GM19468 (cell line): ENCODE results near the gene EMC1.
"Not testable (repeated sequence)": the region's sequence is repeated elsewhere in the genome, so short reads cannot be mapped to it uniquely, and the experiment has no call there.

Experiments used
- ATAC-seq: cut with Tn5 transposase; IDR thresholded peaks from one replicate; pipeline ENCODE4 v1.9.1; 2021; ENCODE audit warnings: mild to moderate bottlenecking, moderate library complexity, moderate number of reproducible peaks; ENCODE audit not compliant: unreplicated experiment; ENCODE audit errors: extremely low read depth

EMC1 gene

DNA sequence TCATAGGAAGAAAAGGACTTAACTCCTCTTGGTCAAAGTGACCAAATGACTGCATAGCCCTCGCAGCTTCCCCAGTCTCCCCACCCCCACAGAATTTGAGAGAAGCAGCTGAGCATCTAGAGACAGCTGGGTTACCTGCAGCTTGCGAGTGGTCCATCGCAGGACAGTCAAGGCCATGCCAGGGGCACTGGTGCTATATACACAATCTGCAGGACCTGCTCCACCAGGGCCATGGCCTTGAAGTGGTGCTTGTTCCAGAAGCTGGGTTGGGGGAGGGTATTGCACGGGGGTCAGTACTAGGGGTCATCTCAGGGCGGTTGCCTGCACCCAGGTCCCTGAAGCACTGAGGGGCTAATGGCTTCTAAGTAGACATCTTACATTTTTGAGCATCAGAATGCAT is 10.7 kb upstream of the EMC1 start:
- ATAC-seq = no peak

DNA sequence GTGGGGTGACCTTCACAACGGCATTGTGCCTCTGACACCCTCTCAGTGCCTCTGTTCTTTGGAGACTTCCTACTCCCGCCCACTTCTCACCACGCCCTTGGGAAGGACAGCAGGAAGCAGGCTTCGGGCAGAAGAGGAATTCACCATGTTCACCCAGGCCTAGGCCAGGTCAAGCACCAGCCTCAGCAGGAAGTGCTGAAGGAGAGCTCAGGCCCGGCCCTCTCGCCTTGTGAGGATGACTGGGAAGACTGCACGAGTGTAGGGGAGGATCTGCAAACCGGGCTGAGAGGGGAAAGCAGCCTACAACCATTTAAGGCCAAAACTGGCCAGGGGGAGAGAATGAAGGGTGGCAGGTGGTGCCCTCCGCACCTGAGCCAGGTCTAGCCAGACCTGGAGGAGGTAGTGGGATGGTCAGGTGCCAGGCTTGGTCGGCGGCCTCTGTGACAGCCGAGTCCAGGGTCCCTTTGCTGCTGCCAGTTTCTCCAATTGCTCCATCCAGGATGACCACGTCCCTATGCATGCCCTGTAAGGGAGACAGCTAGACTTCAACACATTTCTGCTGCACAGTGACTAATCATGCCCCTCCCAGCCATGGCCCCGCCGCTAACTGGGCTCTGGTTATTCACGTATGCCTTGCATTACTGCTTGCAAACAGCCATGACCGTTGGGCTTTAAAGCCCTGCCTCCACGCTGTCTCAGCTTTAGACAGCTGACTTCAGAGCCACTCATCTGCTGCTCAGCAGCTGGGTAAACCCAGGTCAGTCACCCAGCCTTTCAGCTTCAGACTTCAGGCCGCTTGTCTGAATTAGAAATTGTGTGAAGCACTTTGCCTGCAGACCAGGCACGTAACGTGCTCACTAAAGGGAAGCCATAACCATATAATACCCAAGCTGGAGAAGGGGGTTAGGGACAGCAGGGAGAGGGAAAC is 9.2 kb upstream of the EMC1 start:
- no peak for ATAC-seq

DNA sequence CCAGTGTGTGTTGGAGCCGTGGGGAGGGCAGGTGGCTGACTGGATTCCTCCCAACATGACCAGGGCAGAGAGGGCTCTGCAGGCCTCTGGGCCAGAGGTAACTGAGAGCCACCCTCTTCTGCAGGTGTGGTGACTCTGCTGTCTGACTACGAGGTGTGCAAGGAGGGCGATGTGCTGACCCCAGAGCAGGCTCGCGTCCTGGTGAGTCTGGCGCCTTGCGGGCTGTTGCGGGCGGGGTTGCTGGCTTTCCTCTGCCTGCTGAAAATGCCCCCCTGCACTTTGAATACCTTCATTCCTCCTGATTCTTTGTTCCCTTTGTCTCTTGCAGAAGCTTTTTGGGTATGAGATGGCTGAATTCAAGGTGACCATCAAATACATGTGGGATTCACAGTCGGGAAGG is 7.0 kb upstream of the EMC1 start:
- ATAC-seq = no peak

DNA sequence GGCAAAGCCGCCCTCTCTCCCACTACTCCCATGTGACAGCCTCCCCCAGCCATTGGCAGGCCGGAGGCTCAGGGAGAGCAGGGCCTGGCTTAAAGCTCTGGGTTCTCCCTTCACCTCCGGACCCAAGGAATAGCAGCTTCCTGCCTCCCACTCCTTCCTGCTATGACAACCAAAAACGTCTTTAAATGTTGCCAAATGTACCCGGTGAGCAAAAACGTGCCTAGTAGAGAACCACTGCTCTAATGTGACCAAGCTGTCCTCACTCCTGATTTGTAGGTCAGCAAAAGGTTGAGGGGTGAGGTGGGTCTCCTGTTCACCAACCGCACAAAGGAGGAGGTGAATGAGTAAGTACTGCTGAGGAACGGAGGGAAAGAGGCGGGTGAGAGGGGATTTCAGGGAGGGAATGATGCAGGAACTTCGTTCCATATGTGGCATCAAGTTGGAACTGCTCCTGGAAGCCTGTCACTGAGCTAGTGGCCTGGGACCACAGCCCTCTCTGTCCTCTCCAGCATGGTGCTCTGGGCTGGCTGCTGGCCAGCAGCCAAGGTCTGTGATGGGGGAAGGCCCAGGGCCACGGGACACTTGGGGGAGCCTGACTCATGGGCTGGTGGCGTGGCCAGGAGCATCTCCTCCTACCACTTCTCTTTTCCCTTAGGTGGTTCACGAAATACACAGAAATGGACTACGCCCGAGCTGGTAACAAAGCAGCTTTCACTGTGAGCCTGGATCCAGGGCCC is 6.0 kb upstream of the EMC1 start:
- ATAC-seq = no peak

DNA sequence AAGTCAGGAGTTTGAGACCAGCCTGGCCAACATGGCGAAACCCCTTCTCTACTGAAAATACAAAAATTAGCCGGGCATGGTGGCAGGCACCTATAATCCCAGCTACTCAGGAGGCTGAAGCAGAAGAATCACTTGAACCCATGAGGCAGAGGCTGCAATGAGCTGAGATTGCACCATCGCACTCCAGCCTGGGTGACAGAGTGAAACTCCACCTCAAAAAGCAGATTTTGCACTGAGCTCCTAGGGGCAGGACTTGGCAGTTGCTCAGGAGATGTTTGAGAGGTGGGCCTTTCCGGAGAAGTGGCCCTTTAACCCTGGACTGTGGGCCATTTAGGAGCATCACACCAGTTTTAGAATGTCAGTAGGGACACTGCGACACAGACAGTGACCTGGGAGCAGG is 5.0 kb upstream of the EMC1 start:
- not testable (repeated sequence) for ATAC-seq

DNA sequence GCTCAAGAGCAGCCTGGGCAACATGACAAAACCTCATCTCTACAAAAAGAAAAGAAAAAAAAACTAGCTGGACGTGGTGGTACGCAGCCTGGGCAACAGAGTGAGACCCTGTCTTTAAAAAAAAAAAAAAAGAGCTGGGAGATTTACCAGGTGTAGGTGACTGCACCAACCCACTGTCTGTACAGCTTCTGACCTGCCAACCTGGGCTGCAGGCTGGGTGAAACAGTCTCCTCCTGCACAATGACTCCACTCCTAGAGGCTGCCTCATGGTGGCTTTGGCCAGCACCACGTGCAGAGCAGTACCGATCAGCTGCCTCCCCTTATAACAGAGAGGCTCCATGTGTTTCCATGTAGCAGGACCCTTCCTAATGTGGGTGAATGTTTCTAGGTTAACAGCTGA is 4.0 kb upstream of the EMC1 start:
- no peak for ATAC-seq

DNA sequence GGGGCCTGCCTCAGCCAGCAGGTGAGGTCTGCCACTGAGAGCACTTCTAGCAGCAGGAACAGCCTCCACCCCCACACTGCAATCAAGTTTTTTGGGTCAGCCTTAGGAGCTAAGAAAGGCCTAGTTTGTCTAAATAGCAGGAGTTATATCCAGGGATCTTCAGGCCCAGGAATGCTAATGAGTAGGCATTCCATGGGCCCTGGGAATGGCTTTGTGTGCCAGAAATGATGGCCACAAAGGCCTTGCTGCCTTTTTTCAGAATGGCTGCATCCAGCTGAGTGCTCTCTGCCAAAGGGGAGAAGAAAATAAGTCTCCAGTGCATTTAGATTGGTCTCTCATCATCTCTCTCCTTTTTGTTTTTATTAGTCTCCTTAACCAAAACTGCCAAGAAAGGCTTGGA is 3.1 kb upstream of the EMC1 start:
- no peak for ATAC-seq

DNA sequence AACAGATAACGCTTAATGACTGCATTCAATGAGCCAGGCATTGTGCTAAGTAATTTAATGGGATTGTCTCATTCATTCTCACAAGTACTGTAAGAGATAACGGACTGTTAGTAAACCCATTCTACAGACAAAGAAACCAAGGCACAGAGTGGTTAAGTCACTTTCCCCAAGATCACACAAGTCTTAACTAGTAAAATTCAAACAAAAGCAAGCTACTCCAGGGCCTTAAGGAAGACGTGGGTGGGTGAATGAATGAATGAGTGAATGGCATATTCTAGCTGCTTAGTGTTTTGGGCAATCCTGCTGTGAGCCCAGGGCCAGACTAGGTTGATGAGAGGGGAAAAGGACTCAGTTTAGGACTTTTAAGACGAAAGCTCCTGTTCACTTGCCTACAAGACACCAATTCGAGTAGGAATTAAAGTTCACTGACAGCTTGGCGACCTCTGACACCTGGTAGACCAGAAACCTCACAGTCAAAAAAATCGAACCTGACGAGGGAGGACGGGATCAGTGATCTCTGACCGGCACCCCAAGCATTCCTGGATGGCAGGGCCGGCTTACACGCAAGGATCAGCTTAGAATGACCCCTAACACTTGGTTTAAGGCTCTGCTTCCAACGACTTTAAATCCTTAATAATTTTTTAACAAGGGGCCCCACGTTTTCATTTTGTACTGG is 557 bp downstream of the EMC1 start:
- no peak for ATAC-seq

DNA sequence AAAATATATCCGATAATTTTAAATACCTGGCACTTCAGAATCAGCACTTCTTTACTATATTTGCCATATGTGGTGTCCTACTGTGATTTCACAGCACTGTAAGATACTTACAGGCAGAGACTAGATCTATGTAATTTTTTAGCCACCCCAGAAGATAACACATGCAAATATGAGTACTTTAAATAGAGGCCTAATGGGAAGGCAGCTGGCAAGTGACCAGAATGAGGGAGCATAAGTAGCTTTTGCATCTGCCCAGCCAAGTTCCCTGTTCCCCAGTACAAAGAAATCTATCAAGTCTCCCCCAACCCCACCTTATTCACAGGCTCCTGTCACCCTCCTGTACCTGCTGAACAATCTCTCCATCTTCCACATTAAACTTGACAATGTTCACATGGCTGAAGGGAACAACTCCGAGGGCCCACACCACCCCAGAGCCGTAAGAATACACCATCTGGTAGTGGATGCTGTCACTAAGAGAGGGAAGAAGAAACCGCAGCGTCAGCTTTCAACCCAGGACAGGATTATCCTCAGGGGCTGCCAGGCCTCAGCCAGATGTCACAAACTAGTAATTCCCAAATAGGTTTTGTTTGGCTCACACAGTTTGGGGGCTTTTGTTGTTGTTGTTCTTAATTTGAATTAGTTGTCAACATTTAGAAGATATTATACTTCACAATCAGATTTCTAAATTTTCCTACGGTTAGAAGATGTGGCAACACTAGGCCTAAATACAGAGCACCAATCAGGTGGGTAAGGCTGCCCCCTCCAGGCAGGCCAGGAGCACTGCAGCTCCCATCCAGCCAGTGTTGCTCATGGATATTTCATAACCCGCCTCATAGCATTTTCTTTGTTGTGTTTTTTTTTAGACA is 10.4 kb downstream of the EMC1 start:
- no peak for ATAC-seq

DNA sequence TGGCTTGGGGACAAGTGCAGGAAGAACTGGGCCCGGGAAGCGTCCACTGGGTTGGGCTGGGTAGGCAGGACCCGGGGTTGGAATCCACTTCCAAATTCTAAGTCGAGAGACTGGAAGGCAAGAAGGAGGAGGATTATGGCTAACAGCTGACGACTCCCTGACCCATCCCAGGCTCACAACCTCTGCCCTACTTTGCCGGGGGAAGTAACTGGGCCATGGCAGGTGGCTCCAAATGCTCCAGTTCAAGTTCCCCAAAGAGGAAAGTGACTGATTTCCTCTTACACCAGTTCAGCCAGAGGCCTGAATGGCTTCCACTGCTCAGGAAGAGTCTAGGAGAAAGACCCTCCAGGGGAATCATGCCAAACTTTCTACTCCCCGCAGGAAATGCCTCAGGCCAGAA is 11.4 kb downstream of the EMC1 start:
- ATAC-seq = no peak

DNA sequence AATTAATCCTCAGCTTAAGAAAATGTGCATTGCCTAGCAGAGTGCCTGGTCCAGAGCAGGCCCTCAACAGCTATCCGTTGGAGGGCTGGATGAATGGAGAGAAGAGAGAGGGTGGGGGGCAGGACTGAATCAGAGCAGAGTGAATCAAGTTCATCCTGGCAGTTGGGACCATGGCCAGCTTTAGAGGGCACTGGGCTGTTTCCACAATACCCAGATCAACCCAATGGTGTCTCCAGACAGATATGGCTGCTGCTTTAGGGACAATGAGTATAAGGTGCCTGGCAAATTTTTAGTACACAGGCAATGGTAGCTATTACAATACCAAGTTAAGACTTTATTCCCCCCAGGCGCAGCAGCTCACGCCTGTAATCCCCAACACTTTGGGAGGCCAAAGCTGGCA is 17.1 kb downstream of the EMC1 start:
- ATAC-seq = no peak

DNA sequence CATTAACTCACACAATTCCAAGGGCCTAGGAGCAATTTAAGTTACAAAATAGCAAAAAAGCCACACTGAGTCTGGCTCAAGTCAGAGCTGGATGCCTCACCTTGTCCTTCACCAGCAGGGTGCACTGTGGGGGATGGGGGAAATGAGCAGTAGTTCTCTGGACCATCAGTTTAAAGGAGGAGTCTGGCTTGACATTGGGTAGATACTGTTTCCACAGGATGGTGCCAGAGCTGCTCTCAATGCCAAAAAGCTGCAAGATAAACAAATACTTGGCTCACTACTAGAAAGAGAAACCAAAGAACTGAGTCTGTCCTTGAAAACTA is 18.8 kb downstream of the EMC1 start:
- no peak for ATAC-seq

DNA sequence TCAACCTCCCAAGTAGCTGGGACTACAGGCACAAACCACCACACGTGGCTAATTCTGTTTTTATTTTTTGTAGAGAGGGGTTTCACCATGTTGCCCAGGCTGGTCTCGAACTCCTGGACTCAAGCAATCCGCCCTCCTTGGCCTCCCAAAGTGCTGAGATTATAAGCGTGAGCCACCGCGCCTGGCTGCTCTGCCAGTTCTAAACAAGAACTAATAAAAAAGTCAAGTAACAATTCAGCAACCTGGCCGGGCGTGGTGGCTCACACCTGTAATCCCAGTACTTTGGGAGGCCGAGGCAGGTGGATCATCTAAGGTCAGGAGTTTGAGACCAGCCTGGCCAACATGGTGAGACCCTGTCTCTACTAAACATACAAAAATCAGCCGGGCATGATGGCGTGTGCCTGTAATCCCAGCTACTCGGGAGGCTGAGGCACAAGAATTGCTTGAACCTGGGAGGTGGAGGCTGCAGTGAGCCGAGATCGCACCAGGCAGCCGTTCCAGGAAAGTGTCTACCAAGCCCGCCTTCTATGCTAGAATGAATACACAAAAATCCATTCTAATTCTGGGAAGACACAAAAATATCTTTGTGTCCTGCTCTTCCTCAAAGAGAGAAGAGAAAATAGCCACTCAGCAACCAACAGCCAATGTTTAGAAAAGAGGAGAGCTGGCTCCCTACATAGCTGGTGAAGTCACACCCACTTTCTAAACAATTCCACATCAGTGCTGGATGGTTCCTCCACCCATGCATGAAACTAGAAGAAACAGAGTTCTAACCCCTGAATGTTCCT is 19.4 kb downstream of the EMC1 start:
- ATAC-seq = not testable (repeated sequence)

DNA sequence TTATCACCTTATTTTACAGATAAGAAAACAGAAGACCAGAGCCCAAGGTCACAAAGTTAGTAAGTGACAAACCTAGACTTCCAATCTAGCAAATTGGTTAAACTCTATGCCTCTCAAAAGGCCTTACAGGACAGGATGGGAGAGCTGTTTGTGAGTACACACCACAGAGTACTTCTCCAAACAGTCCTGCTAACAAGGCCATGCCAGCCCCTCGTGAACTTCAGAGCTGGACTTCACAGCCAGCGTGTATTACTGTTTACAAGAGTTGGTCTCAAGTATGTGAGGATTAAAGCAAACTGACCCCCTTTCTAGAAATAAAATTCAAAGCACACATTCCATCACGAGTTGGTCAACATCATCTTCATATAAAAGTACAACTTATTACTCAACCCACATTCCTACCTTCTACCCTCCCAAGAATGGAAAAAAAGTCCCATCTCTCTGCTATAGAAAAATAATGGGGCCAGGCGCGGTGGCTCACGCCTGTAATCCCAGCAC is 21.4 kb downstream of the EMC1 start:
- ATAC-seq = no peak

DNA sequence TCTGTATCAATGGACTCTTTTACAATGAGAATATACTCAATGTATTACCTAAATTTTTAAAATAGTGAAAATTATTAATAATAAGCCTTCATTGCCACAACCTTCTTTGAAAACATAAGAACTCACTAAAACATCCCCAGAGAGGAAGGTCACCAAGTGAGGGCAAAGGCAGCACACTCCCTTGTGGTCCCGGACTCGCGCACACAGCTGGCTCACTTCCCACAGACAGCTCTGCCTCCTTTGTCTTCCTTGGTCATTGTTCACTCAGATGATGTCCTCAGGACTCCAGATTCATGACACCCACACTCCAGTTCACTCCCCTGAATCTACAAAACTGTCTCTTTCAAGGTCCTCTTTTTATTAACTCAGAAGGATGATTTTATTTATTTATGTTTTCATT is 22.1 kb downstream of the EMC1 start:
- no peak for ATAC-seq

DNA sequence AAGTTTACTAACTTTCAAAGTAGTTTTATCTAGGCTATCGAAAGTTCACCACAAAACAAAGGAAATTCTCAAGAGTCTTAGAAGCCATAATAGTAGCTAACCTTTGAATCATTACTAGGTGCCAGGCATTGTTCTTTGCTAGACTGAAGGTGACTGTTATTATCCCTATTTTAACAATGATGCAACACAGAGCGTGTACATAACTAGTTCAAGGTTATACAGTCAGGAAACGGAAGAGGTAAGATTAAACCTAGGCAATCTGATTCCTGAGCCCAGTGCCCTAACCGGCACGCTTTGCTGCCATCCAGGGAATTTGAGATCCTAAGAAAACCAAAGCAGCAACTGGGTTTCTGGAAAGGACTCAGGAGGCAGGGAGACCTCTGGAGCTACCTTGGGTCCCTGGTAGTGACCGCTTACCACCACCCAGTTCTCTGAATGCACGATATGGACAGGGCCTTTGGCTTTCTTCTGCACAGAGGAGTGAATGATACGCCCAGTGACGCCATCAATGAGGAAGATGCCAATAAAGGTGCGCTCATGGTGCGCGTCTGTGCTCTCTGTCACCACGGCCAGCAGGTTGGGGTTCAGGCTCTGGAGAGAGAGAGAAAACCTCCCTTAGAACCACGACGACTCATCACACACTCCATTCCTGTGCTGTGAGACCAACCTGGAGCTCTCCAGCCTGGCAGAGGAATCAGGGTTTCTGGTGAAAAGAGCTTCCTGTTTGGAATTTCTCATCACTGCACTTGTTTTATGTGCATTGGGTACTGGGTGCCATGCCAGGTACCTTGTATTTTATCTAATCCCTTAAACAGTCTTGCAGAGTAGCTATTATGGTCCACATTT is 28.1 kb downstream of the EMC1 start:
- ATAC-seq = no peak

DNA sequence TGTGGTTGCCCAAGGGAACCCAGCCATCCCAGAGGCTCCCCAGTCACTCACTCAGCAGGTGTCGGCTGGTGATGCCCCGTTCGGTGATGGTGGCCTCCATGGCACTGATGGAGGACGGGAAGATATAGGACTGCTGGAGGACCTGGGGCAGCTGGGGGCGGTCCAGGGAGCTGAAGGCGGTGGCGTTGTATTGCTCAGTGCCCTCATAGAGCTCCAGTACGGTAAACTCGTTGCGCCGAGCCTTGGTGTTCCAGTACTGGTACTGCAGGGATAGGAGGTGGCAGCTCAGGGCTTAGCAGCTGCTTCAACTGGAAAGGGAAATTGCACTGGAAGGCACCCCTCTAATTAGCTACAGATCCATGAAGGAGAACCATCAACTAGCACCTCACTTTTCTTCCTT is 28.8 kb downstream of the EMC1 start:
- ATAC-seq = no peak

DNA sequence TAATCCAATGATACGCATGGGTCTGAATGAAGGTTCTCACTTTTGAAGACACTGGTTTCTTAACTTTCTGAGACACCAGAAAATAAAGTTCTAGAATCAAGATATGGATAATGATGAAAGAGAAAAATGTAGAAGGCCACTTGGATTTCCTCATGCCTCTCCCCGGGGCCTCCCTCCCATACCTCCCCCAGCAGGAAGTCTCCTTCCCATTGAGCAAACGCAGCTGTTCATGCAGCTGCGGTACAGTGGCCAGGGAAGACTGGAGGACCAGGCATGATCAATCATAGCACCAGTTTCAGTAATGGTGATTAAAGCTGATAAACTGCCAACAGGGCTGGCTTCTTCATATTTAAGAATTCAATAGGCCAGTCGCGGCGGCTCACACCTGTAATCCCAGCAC is 30.3 kb downstream of the EMC1 start:
- no peak for ATAC-seq
